Liver (tissue), 9 donors: ENCODE measurements around the gene BDKRB2. TPM values are rescaled to one million over a fixed set of nuclear protein-coding genes. Genes with fewer than 3 reads are reported as not detected.

ENCODE experiments used
- DNase-seq: peaks from one replicate; pipeline ENCODE4 v3.0.0-alpha.2; 2017; ENCODE audit warnings: low spot score
- H3K27ac ChIP-seq, 2 donors: one replicate each; pipeline ENCODE4 v1.7.0; 2013; ENCODE audit warnings: inconsistent platforms in 2 of 2, low read length in 2 of 2, control low read depth in 1 of 2, low read depth in 1 of 2, mild to moderate bottlenecking in 1 of 2
- H3K27me3 ChIP-seq, 4 donors: one replicate each; pipeline versions ENCODE4 v1.6.1 to v1.7.0; 2013; ENCODE audit warnings: low read length in 3 of 4, inconsistent platforms in 1 of 4, mild to moderate bottlenecking in 1 of 4, moderate library complexity in 1 of 4; ENCODE audit not compliant: control insufficient read depth in 4 of 4, insufficient read depth in 4 of 4
- H3K36me3 ChIP-seq, 4 donors: one replicate each; pipeline versions ENCODE4 v1.6.1 to v1.7.0; 2013; ENCODE audit warnings: low read length in 3 of 4, mild to moderate bottlenecking in 3 of 4, low read depth in 1 of 4, moderate library complexity in 1 of 4; ENCODE audit not compliant: control insufficient read depth in 4 of 4, insufficient read depth in 3 of 4
- H3K4me1 ChIP-seq, 4 donors: one replicate each; pipeline versions ENCODE4 v1.6.1 to v1.7.0; 2013; ENCODE audit warnings: low read length in 3 of 4, mild to moderate bottlenecking in 3 of 4, moderate library complexity in 1 of 4; ENCODE audit not compliant: control insufficient read depth in 4 of 4, insufficient read depth in 4 of 4
- H3K4me3 ChIP-seq, 3 donors: one replicate each; pipeline versions ENCODE4 v1.6.1 to v1.7.0; 2013; ENCODE audit warnings: low read length in 3 of 3, control low read depth in 1 of 3, low read depth in 1 of 3, mild to moderate bottlenecking in 1 of 3
- H3K9ac ChIP-seq, 2 donors: one replicate each; pipeline ENCODE4 v1.7.0; 2013; ENCODE audit warnings: low read length in 2 of 2, mild to moderate bottlenecking in 2 of 2, moderate library complexity in 2 of 2, control low read depth in 1 of 2, low read depth in 1 of 2
- H3K9me3 ChIP-seq, 4 donors: one replicate each; pipeline versions ENCODE4 v1.6.1 to v1.7.0; 2013; ENCODE audit warnings: low read length in 3 of 4; ENCODE audit not compliant: control insufficient read depth in 4 of 4
- EGR1 ChIP-seq, 2 donors: IDR thresholded peaks; 2 replicates each; pipeline ENCODE4 v1.6.1; 2016 to 2018; ENCODE audit warnings: antibody characterized with exemption in 2 of 2, low read depth in 2 of 2
- FOXA1 ChIP-seq: IDR thresholded peaks from 2 replicates; pipeline ENCODE4 v1.6.1; 2016; ENCODE audit warnings: antibody characterized with exemption
- FOXA2 ChIP-seq: IDR thresholded peaks from 2 replicates; pipeline ENCODE4 v1.6.1; 2016; ENCODE audit warnings: antibody characterized with exemption
- GABPA ChIP-seq, 2 donors: IDR thresholded peaks in 1 of 2; conservative IDR thresholded peaks in 1 of 2; 2 replicates each; pipeline ENCODE4 v1.6.1; 2016; ENCODE audit warnings: antibody characterized with exemption in 2 of 2, mild to moderate bottlenecking in 1 of 2, moderate library complexity in 1 of 2
- HNF4A ChIP-seq, 2 donors: conservative IDR thresholded peaks; 2 replicates each; pipeline ENCODE4 v1.6.1; 2016; ENCODE audit warnings: antibody characterized with exemption in 2 of 2, mild to moderate bottlenecking in 2 of 2
- HNF4G ChIP-seq: IDR thresholded peaks from 2 replicates; pipeline ENCODE4 v1.6.1; 2016; ENCODE audit warnings: antibody characterized with exemption
- JUND ChIP-seq, 2 donors: IDR thresholded peaks; 2 replicates each; pipeline ENCODE4 v1.6.1; 2016; ENCODE audit warnings: antibody characterized with exemption in 2 of 2
- NR2F2 ChIP-seq: IDR thresholded peaks from 2 replicates; pipeline ENCODE4 v1.6.1; 2016; ENCODE audit warnings: antibody characterized with exemption
- RAD21 ChIP-seq, 2 donors: IDR thresholded peaks; 2 replicates each; pipeline ENCODE4 v1.6.1; 2016; ENCODE audit warnings: antibody characterized with exemption in 2 of 2, mild to moderate bottlenecking in 2 of 2
- RXRA ChIP-seq, 2 donors: IDR thresholded peaks; 2 replicates each; pipeline ENCODE4 v1.6.1; 2017 to 2018; ENCODE audit warnings: antibody characterized with exemption in 2 of 2, mild to moderate bottlenecking in 1 of 2
- SP1 ChIP-seq: IDR thresholded peaks from 2 replicates; pipeline ENCODE4 v1.6.1; 2018; ENCODE audit warnings: antibody characterized with exemption, mild to moderate bottlenecking
- TAF1 ChIP-seq: conservative IDR thresholded peaks from 2 replicates; pipeline ENCODE4 v1.6.1; 2016; ENCODE audit warnings: antibody characterized with exemption, mild to moderate bottlenecking
- YY1 ChIP-seq: IDR thresholded peaks from 2 replicates; pipeline ENCODE4 v1.6.1; 2016; ENCODE audit warnings: antibody characterized with exemption, mild to moderate bottlenecking
- WGBS: extraction: QIAGEN DNeasy Blood & Tissue Kit; methylation state at CpG from one replicate; pipeline ENCODE4 v1.1.7; 2013; 5-methylcytosine and 5-hydroxymethylcytosine counted together
- polyA plus RNA-seq, 2 donors: library from polyadenylated mRNA; stranded (reverse) in 1 of 2; unstranded in 1 of 2; fragments of 200-250 nt in 1 of 2; fragments of >200 nt in 1 of 2; fragmentation: Nextera tagmentation in 1 of 2; extraction: Ambion mirVana in 1 of 2; gene quantifications; one replicate each; pipeline versions ENCODE4 v1.2.1 to v1.2.3, GENCODE V29; 2013 to 2015
- total RNA-seq, 2 donors: library from RNA; depleted of rRNA; stranded (reverse); fragments of >200 nt; gene quantifications; one replicate each; pipeline ENCODE4 v1.2.3, GENCODE V29; 2014
- TF ChIP-seq, protein P1 (sequence below): IDR thresholded peaks from 2 replicates; pipeline ENCODE4 v1.6.1; 2016; ENCODE audit warnings: antibody characterized with exemption, mild to moderate bottlenecking
- TF ChIP-seq, protein P2 (sequence below): fragments of 150-350 bp; IDR thresholded peaks from 2 replicates; pipeline ENCODE4 v1.5.1; 2017; ENCODE audit warnings: improper control_type of control experiment, low read depth, low read length; ENCODE audit not compliant: missing input control
- TF ChIP-seq, protein P3 (sequence below): IDR thresholded peaks from 2 replicates; pipeline ENCODE4 v1.6.1; 2016; ENCODE audit warnings: antibody characterized with exemption
- TF ChIP-seq, protein P4 (sequence below): IDR thresholded peaks from 2 replicates; pipeline ENCODE4 v1.6.1; 2016; ENCODE audit warnings: antibody characterized with exemption
- TF ChIP-seq, protein P5 (sequence below): IDR thresholded peaks from 2 replicates; pipeline ENCODE4 v1.6.1; 2016; ENCODE audit warnings: antibody characterized with exemption
- donor health status: healthy.
- donor health status: healthy.
- donor health status: healthy.
- donor health status: healthy.
- donor health status: healthy.

The BDKRB2 gene
- total and polyA plus RNA-seq, 4 donors, result 0.10 to 0.25 (median 0.17) TPM

DNA sequence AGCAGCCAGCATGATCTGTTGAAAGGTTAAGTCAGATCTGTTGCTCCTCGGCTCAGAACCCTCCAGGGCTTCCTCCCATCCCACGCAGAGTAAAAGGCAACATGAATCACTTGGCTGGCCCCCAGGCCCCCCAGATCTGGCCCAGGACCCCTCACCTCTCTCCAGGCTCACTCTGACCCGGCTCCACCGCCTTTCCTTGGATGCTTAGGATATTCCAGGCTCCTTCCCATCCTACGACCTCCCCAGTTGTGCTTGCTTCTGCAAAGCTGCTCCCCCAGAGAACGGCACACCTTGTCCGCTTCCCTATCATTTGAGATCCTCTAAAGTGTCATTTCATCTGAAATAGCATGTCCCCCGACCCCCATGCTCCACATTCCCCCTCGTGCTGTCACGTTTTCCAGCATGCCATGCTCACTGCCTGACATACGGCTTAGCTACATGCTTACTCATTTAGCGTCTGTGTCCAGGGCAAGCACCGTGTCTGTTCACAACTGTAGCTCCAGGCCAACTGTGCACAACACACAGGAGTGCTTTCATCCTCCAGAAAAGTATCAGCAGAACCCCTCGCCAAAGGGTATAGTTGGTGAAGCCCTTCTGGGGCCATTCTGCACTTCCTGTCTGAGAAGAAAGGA is 33.6 kb upstream of the BDKRB2 start:
- Histone ChIP-seq H3K36me3 (no peaks in the 10 kb centered on the region), H3K27me3 (no peaks in the 10 kb centered on the region), H3K9me3 (no peaks in the 10 kb centered on the region), H3K27ac (no peak overlapping the region), H3K4me3 (no peak overlapping the region), H3K9ac (no peak overlapping the region), H3K4me1 (no peaks in the 10 kb centered on the region)
- no peak for TF ChIP-seq SP1
- no peak for TF ChIP-seq HNF4A (conservative IDR thresholded peaks at IDR 0.05)
- TF ChIP-seq FOXA1, result no peak
- TF ChIP-seq, protein P1, sequence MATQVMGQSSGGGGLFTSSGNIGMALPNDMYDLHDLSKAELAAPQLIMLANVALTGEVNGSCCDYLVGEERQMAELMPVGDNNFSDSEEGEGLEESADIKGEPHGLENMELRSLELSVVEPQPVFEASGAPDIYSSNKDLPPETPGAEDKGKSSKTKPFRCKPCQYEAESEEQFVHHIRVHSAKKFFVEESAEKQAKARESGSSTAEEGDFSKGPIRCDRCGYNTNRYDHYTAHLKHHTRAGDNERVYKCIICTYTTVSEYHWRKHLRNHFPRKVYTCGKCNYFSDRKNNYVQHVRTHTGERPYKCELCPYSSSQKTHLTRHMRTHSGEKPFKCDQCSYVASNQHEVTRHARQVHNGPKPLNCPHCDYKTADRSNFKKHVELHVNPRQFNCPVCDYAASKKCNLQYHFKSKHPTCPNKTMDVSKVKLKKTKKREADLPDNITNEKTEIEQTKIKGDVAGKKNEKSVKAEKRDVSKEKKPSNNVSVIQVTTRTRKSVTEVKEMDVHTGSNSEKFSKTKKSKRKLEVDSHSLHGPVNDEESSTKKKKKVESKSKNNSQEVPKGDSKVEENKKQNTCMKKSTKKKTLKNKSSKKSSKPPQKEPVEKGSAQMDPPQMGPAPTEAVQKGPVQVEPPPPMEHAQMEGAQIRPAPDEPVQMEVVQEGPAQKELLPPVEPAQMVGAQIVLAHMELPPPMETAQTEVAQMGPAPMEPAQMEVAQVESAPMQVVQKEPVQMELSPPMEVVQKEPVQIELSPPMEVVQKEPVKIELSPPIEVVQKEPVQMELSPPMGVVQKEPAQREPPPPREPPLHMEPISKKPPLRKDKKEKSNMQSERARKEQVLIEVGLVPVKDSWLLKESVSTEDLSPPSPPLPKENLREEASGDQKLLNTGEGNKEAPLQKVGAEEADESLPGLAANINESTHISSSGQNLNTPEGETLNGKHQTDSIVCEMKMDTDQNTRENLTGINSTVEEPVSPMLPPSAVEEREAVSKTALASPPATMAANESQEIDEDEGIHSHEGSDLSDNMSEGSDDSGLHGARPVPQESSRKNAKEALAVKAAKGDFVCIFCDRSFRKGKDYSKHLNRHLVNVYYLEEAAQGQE, result no peak
- no peak for TF ChIP-seq GABPA (IDR thresholded peaks at IDR 0.05 in 1 of 2, conservative IDR thresholded peaks at IDR 0.05 in 1 of 2)
- TF ChIP-seq, protein P2, sequence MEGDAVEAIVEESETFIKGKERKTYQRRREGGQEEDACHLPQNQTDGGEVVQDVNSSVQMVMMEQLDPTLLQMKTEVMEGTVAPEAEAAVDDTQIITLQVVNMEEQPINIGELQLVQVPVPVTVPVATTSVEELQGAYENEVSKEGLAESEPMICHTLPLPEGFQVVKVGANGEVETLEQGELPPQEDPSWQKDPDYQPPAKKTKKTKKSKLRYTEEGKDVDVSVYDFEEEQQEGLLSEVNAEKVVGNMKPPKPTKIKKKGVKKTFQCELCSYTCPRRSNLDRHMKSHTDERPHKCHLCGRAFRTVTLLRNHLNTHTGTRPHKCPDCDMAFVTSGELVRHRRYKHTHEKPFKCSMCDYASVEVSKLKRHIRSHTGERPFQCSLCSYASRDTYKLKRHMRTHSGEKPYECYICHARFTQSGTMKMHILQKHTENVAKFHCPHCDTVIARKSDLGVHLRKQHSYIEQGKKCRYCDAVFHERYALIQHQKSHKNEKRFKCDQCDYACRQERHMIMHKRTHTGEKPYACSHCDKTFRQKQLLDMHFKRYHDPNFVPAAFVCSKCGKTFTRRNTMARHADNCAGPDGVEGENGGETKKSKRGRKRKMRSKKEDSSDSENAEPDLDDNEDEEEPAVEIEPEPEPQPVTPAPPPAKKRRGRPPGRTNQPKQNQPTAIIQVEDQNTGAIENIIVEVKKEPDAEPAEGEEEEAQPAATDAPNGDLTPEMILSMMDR, result no peak
- TF ChIP-seq, protein P3, sequence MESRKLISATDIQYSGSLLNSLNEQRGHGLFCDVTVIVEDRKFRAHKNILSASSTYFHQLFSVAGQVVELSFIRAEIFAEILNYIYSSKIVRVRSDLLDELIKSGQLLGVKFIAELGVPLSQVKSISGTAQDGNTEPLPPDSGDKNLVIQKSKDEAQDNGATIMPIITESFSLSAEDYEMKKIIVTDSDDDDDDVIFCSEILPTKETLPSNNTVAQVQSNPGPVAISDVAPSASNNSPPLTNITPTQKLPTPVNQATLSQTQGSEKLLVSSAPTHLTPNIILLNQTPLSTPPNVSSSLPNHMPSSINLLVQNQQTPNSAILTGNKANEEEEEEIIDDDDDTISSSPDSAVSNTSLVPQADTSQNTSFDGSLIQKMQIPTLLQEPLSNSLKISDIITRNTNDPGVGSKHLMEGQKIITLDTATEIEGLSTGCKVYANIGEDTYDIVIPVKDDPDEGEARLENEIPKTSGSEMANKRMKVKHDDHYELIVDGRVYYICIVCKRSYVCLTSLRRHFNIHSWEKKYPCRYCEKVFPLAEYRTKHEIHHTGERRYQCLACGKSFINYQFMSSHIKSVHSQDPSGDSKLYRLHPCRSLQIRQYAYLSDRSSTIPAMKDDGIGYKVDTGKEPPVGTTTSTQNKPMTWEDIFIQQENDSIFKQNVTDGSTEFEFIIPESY, result no peak
- TF ChIP-seq RAD21 (IDR thresholded peaks at IDR 0.05), result no peak
- TF ChIP-seq NR2F2, result no peak
- no peak for TF ChIP-seq RXRA (IDR thresholded peaks at IDR 0.05)
- TF ChIP-seq EGR1 (IDR thresholded peaks at IDR 0.05; ENCODE audit: low read depth in 2 of 2), result no peak
- no peak for TF ChIP-seq HNF4G
- TF ChIP-seq TAF1, result no peak
- TF ChIP-seq, protein P4, sequence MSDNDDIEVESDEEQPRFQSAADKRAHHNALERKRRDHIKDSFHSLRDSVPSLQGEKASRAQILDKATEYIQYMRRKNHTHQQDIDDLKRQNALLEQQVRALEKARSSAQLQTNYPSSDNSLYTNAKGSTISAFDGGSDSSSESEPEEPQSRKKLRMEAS, result no peak
- TF ChIP-seq FOXA2, result no peak
- TF ChIP-seq YY1, result no peak
- TF ChIP-seq, protein P5, sequence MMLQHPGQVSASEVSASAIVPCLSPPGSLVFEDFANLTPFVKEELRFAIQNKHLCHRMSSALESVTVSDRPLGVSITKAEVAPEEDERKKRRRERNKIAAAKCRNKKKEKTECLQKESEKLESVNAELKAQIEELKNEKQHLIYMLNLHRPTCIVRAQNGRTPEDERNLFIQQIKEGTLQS, result no peak
- no peak for TF ChIP-seq JUND (IDR thresholded peaks at IDR 0.05)
- 79% methylated on average over 14 of the region's 14 CpGs for WGBS
- DNase-seq, result no peak
